ENCODE measurements around the gene PRSS35. TPM values are rescaled to one million over a fixed set of nuclear protein-coding genes. Genes with fewer than 3 reads are reported as not detected.

Gene PRSS35, protein sequence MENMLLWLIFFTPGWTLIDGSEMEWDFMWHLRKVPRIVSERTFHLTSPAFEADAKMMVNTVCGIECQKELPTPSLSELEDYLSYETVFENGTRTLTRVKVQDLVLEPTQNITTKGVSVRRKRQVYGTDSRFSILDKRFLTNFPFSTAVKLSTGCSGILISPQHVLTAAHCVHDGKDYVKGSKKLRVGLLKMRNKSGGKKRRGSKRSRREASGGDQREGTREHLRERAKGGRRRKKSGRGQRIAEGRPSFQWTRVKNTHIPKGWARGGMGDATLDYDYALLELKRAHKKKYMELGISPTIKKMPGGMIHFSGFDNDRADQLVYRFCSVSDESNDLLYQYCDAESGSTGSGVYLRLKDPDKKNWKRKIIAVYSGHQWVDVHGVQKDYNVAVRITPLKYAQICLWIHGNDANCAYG
- total RNA-seq (36.2 and 39.3 TPM in 2 replicates), polyA plus RNA-seq (28.1 and 33.3 TPM in 2 replicates)

GRCh38 chr6:83511901-83512681 lies at the start of gene PRSS35:
PRSS35 (plus strand) TSS chr6:83512534; CDS start chr6:83523442, 10,908 bp downstream.
- Histone ChIP-seq H3K27ac (peak within 1 kb of the TSS; percentile 70), H3K9me3 (ENCODE audit: low read depth) (no peaks in the 10 kb centered on the region), H3K36me3 (replicated peaks; ENCODE audit: insufficient read depth, low read depth) (no peaks in the 10 kb centered on the region), H3K4me1 (ENCODE audit: insufficient read depth) (peaks cover 21% of the 10 kb centered on the region), H3K9me2 (replicated peaks; ENCODE audit: insufficient read depth) (no peaks in the 10 kb centered on the region), H4K20me1 (ENCODE audit: insufficient read depth, poor library complexity, severe bottlenecking) (no peaks in the 10 kb centered on the region), H3K4me3 (peak within 1 kb of the TSS; percentile 30), H3K4me2 (peak within 1 kb of the TSS; percentile 95), H3K27me3 (no peaks in the 10 kb centered on the region), H3K79me2 (peaks cover 13% of the 10 kb centered on the region), H2AFZ (peak within 1 kb of the TSS; percentile 87)
- DNase-seq (ENCODE audit: low spot score), result peak; percentile 82
- WGBS (ENCODE audit: low lambda C conversion rate, missing lambda C conversion rate), result 2% methylated on average over 27 of the region's 38 CpGs
- TF ChIP-seq, protein P1, sequence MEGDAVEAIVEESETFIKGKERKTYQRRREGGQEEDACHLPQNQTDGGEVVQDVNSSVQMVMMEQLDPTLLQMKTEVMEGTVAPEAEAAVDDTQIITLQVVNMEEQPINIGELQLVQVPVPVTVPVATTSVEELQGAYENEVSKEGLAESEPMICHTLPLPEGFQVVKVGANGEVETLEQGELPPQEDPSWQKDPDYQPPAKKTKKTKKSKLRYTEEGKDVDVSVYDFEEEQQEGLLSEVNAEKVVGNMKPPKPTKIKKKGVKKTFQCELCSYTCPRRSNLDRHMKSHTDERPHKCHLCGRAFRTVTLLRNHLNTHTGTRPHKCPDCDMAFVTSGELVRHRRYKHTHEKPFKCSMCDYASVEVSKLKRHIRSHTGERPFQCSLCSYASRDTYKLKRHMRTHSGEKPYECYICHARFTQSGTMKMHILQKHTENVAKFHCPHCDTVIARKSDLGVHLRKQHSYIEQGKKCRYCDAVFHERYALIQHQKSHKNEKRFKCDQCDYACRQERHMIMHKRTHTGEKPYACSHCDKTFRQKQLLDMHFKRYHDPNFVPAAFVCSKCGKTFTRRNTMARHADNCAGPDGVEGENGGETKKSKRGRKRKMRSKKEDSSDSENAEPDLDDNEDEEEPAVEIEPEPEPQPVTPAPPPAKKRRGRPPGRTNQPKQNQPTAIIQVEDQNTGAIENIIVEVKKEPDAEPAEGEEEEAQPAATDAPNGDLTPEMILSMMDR (IDR thresholded peaks at IDR 0.05; ENCODE audit: poor library complexity), result peak; percentile 73
- no peak for TF ChIP-seq EZH2phosphoT487 (IDR thresholded peaks at IDR 0.05; ENCODE audit: low read depth, severe bottlenecking, unreplicated experiment)

- DNase-seq (ENCODE audit: low spot score), result peak; percentile 23
- no peaks in the 10 kb centered on the region for H3K9me3 ChIP-seq (ENCODE audit: low read depth)
- no peak overlapping the region for H2AFZ ChIP-seq
- H3K4me3 ChIP-seq, result no peak overlapping the region
- H3K36me3 ChIP-seq (replicated peaks; ENCODE audit: insufficient read depth, low read depth), result no peaks in the 10 kb centered on the region
- peaks cover 20% of the 10 kb centered on the region for H3K4me1 ChIP-seq (ENCODE audit: insufficient read depth)
- H3K27ac ChIP-seq, result peak overlapping the region; percentile 85
- no peaks in the 10 kb centered on the region for H3K27me3 ChIP-seq
- no peak overlapping the region for H3K4me2 ChIP-seq
- WGBS (ENCODE audit: low lambda C conversion rate, missing lambda C conversion rate), result 67% methylated on average over 2 of the region's 2 CpGs
- no peaks in the 10 kb centered on the region for H3K9me2 ChIP-seq (replicated peaks; ENCODE audit: insufficient read depth)
- H3K79me2 ChIP-seq, result no peaks in the 10 kb centered on the region
- no peaks in the 10 kb centered on the region for H4K20me1 ChIP-seq (ENCODE audit: insufficient read depth, poor library complexity, severe bottlenecking)
- TF ChIP-seq EZH2phosphoT487 (IDR thresholded peaks at IDR 0.05; ENCODE audit: low read depth, severe bottlenecking, unreplicated experiment) (no peak), EZH2 (IDR thresholded peaks at IDR 0.05; ENCODE audit: borderline replicate concordance) (no peak)
- TF ChIP-seq, protein P1 (IDR thresholded peaks at IDR 0.05; ENCODE audit: poor library complexity), result no peak
Observed at GRCh38 chr6:83463886-83464285, 48.4 kb upstream of the PRSS35 start.

DNA sequence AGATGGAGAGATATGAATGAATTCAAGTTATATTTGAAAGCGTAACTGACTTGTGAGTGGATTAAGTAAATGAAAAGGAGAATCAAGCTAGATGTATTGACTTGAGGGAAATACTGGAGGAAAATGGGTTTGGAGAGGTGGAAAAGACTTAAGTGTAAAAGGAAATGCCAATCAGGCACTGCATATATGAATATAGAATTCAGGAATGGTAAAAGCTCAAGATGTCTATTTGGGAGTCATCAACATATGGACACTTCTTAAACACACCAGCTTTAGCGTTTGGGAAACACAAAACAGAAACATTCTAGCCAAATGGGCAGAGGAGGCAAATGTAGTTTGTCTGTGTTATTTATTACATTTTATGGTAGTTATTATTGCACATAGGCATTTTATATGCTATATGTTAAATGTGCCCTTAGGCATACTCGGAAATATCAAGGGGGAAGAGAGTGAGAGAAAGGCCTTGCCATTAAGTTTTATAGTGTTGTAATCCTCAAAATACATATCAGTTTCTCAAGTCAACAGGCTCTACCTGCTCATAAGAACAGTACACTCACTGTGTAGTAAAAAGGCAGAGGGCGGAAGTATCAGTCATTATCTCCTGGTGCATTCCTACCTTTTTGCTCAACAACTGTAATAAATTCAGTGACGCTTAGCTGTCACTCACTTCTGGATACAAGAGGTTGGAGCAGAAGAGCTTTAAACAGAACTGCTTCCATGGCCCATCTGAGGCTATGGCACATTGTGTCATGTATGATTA lies 47.8 kb upstream of the PRSS35 start:
- Histone ChIP-seq H4K20me1 (ENCODE audit: insufficient read depth, poor library complexity, severe bottlenecking) (no peaks in the 10 kb centered on the region), H3K9me2 (replicated peaks; ENCODE audit: insufficient read depth) (no peaks in the 10 kb centered on the region), H3K4me3 (no peak overlapping the region), H3K79me2 (no peaks in the 10 kb centered on the region), H3K4me1 (ENCODE audit: insufficient read depth) (peaks cover 20% of the 10 kb centered on the region), H3K36me3 (replicated peaks; ENCODE audit: insufficient read depth, low read depth) (no peaks in the 10 kb centered on the region), H3K4me2 (no peak overlapping the region), H3K27me3 (no peaks in the 10 kb centered on the region), H3K27ac (peak overlapping the region; percentile 85), H3K9me3 (ENCODE audit: low read depth) (no peaks in the 10 kb centered on the region), H2AFZ (no peak overlapping the region)
- peak; percentile 68 for DNase-seq (ENCODE audit: low spot score)
- TF ChIP-seq, protein P1 (IDR thresholded peaks at IDR 0.05; ENCODE audit: poor library complexity), result no peak
- TF ChIP-seq EZH2phosphoT487 (IDR thresholded peaks at IDR 0.05; ENCODE audit: low read depth, severe bottlenecking, unreplicated experiment), result no peak
- no peak for TF ChIP-seq EZH2 (IDR thresholded peaks at IDR 0.05; ENCODE audit: borderline replicate concordance)
- 61% methylated on average over 5 of the region's 5 CpGs for WGBS (ENCODE audit: low lambda C conversion rate, missing lambda C conversion rate)
